Tibial nerve (tissue), 4 donors: ENCODE measurements around the gene KCNQ1. TPM values are rescaled to one million over a fixed set of nuclear protein-coding genes. Genes with fewer than 3 reads are reported as not detected.

Experiments used
- DNase-seq, 2 donors: peaks; one replicate each; pipeline ENCODE4 v3.0.0-alpha.2; 2019; ENCODE audit warnings: low spot score in 2 of 2
- H3K27ac ChIP-seq, 4 donors: fragments of 200-600 bp; sonication (generic) in 3 of 4; one replicate each; pipeline ENCODE4 v1.5.1; 2017 to 2019; ENCODE audit warnings: mild to moderate bottlenecking in 1 of 4
- H3K27me3 ChIP-seq, 2 donors: fragments of 200-600 bp; sonication (generic) in 1 of 2; one replicate each; pipeline versions ENCODE4 v1.5.1 to v1.6.0; 2017 to 2019
- H3K36me3 ChIP-seq, 3 donors: fragments of 200-600 bp; sonication (generic); one replicate each; pipeline ENCODE4 v1.5.1; 2018 to 2019
- H3K4me1 ChIP-seq, 4 donors: fragments of 200-600 bp; sonication (generic) in 3 of 4; one replicate each; pipeline ENCODE4 v1.5.1; 2017 to 2019
- H3K4me3 ChIP-seq, 4 donors: fragments of 200-600 bp; sonication (generic) in 3 of 4; one replicate each; pipeline ENCODE4 v1.5.1; 2017 to 2019; ENCODE audit warnings: mild to moderate bottlenecking in 1 of 4, moderate library complexity in 1 of 4
- H3K9me3 ChIP-seq, 4 donors: fragments of 200-600 bp; sonication (generic) in 3 of 4; one replicate each; pipeline ENCODE4 v1.5.1; 2017 to 2019
- EP300 ChIP-seq, 2 donors: sonication (generic); formaldehyde crosslinking; IDR thresholded peaks; one replicate each; pipeline ENCODE4 v1.6.1; 2017; ENCODE audit warnings: antibody characterized with exemption in 2 of 2, mild to moderate bottlenecking in 1 of 2
- POLR2A ChIP-seq, 2 donors: fragments of 450-650 bp; IDR thresholded peaks; one replicate each; pipeline ENCODE4 v1.6.1; 2017; ENCODE audit warnings: antibody characterized with exemption in 2 of 2, mild to moderate bottlenecking in 2 of 2, moderate library complexity in 2 of 2
- WGBS, 2 donors: methylation state at CpG; one replicate each; pipeline ENCODE4 v1.1.5; 2018; 5-methylcytosine and 5-hydroxymethylcytosine counted together
- total RNA-seq, 4 donors: library from RNA; depleted of rRNA; stranded (reverse); fragments of >200 nt; gene quantifications; one replicate each; pipeline ENCODE4 v1.1.0, GENCODE V29; 2016
- TF ChIP-seq, protein P1 (sequence below), 5 experiments: fragments of 200-600 bp in 3 of 5; fragments of 450-650 bp in 2 of 5; sonication (generic) in 3 of 5; IDR thresholded peaks; one replicate each; pipeline ENCODE4 v1.5.1; 2016 to 2019; ENCODE audit warnings: antibody characterized with exemption in 5 of 5, mild to moderate bottlenecking in 3 of 5, moderate library complexity in 2 of 5

KCNQ1 gene
- total RNA-seq, 4 donors from 2014 or later = 3.5 to 11.4 (median 7.5) TPM

DNA sequence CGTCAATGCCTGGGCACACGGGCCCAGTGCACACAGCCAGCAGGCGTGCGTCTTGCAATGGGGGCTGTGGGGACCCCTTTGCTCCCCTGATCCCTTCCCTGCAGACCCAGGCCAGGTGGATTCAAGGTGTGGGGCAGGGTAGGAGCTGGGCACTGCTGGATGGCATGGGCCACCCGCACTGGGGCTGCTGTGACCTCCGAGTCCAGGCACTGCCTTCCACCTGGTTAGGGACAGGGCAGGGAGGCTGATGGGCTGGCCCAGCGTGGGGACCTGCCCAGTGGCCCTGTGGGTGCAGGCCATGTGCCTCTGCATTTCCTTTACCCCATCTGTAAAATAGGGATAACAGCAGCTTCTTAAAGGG lies 22.9 kb downstream of the KCNQ1 start:
- H3K36me3 ChIP-seq = no peaks in the 10 kb centered on the region
- TF ChIP-seq, protein P1, sequence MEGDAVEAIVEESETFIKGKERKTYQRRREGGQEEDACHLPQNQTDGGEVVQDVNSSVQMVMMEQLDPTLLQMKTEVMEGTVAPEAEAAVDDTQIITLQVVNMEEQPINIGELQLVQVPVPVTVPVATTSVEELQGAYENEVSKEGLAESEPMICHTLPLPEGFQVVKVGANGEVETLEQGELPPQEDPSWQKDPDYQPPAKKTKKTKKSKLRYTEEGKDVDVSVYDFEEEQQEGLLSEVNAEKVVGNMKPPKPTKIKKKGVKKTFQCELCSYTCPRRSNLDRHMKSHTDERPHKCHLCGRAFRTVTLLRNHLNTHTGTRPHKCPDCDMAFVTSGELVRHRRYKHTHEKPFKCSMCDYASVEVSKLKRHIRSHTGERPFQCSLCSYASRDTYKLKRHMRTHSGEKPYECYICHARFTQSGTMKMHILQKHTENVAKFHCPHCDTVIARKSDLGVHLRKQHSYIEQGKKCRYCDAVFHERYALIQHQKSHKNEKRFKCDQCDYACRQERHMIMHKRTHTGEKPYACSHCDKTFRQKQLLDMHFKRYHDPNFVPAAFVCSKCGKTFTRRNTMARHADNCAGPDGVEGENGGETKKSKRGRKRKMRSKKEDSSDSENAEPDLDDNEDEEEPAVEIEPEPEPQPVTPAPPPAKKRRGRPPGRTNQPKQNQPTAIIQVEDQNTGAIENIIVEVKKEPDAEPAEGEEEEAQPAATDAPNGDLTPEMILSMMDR (IDR thresholded peaks at IDR 0.05) = no peak
- no peak for TF ChIP-seq POLR2A (IDR thresholded peaks at IDR 0.05)
- no peaks in the 10 kb centered on the region for H3K9me3 ChIP-seq
- peaks cover 0 to 6% (median 0%) of the 10 kb centered on the region in 4 donors for H3K4me1 ChIP-seq
- no peak for DNase-seq
- no peak overlapping the region for H3K27ac ChIP-seq
- H3K4me3 ChIP-seq = no peak overlapping the region
- H3K27me3 ChIP-seq = peaks cover 0 to 4% of the 10 kb centered on the region in 2 donors
- WGBS, 2 donors = 88 to 100% methylated on average over 1 to 7 of the region's 7 CpGs

DNA sequence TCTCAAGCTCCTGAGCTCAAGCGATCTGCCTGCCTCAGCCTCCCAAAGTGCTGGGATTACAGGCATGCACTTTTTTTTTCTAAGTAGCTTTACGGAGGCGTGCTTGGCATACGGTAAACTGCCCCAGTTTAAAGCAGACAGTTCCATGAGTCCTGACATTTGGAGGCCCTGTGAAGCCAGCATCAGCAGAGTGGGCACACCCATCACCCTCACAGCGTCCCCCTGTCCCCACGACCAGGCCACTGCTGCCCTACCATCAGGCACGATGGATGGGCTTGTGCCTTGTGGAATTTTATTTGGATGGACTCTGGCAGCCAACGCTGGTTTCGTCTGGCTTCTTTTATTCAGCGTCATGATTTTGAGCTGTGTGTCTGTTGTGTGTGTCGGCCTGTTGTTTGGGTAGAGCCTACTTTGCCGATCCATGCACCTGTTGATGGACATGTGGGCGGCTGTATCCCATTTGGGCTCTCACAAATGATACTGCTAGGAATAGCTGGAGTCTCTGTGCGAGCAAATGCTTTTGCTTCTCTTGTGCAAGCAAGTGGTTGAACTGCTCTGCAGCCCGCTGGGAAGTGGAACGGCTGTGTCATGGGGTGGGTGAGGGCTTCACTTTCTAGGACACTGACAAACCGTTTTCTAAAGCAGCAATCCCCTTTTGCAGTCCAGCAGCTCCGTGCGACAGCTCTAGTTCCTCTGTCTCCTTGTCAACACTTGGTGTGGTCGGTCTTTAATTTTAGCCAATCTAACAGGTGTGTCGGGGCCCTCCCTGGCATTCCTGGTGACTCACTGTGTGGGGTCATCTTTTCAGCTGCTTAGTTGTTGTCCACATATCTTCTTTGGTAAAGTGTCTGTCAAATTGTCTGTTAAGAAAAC lies 23.8 kb downstream of the KCNQ1 start:
- 77 to 79% methylated on average over 21 of the region's 21 CpGs for WGBS, 2 donors
- no peak for DNase-seq
- Histone ChIP-seq H3K4me3 (no peak overlapping the region), H3K27me3 (peaks cover 0 to 4% of the 10 kb centered on the region in 2 donors), H3K4me1 (peaks cover 0 to 6% (median 0%) of the 10 kb centered on the region in 4 donors), H3K9me3 (no peaks in the 10 kb centered on the region), H3K36me3 (no peaks in the 10 kb centered on the region), H3K27ac (no peak overlapping the region)
- TF ChIP-seq, protein P1 (IDR thresholded peaks at IDR 0.05) = no peak
- no peak for TF ChIP-seq POLR2A (IDR thresholded peaks at IDR 0.05)
- no peak for TF ChIP-seq EP300 (IDR thresholded peaks at IDR 0.05)

DNA sequence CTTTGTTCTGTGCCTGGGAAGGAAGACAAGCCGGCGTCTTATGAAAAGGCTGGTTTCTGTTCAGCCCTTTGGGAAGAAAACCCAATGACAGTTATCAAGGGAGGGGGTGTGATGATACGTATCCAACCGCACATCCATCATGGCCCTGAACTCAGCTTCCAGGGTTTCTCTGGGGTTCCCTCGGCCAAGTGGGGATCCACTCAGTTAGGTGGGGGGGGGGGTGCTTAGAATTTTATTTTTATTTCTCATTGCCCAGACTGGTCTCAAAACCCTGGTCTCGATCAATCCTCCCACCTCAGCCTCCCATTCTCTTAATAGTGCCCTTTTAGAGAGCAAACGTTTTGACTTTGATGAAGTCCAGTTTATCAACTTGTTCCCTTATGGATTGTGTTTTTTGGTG lies 25.7 kb downstream of the KCNQ1 start:
- DNase-seq = no peak
- 67 to 71% methylated on average over 7 of the region's 7 CpGs for WGBS, 2 donors
- Histone ChIP-seq H3K27ac (no peak overlapping the region), H3K9me3 (no peaks in the 10 kb centered on the region), H3K36me3 (no peaks in the 10 kb centered on the region), H3K4me1 (peaks cover 0 to 6% (median 0%) of the 10 kb centered on the region in 4 donors), H3K4me3 (no peak overlapping the region), H3K27me3 (peaks cover 0 to 4% of the 10 kb centered on the region in 2 donors)
- TF ChIP-seq, protein P1 (IDR thresholded peaks at IDR 0.05) = no peak
- TF ChIP-seq POLR2A (IDR thresholded peaks at IDR 0.05) (no peak), EP300 (IDR thresholded peaks at IDR 0.05) (no peak)

DNA sequence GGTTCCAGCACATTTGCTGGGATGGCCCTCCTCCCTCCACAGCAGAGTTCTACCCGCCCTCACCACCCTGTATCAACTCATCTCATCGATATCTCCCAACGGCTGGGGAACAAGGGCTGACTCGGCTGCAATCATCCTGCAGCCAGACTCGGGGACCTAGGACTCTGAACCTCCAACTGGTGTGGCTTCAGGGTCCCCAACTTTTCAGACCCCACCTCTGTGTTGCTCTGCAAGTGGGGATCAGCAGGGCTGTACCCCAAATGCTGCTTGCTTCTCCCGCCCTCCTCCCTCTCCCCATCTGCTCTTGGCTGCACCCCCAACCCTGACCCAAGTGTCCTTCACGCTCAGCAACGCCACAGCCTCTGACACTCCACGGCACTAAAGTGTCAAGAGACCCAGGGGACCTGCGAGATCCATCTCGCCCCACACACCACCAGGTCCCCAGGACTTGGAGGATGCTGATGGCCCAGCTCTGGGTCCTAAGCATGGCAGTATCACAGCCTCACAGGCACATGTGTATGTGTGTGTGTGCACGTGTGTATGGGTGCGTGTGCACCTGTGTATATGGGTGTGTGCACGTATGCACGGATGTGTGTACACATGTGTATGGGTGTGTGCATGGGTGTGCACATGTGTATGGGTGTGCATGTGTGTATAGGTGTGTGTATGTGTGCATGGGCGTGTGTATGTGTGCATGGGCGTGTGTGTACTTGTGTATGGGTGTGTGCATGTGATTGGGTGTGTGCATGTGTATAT lies 26.4 kb downstream of the KCNQ1 start:
- H3K27me3 ChIP-seq = peaks cover 0 to 4% of the 10 kb centered on the region in 2 donors
- H3K27ac ChIP-seq = no peak overlapping the region
- peaks cover 0 to 6% (median 0%) of the 10 kb centered on the region in 4 donors for H3K4me1 ChIP-seq
- no peaks in the 10 kb centered on the region for H3K9me3 ChIP-seq
- 77 to 84% methylated on average over 17 of the region's 17 CpGs for WGBS, 2 donors
- no peak overlapping the region for H3K4me3 ChIP-seq
- H3K36me3 ChIP-seq = no peaks in the 10 kb centered on the region
- DNase-seq = no peak
- no peak for TF ChIP-seq EP300 (IDR thresholded peaks at IDR 0.05)
- TF ChIP-seq, protein P1 (IDR thresholded peaks at IDR 0.05) = no peak
- no peak for TF ChIP-seq POLR2A (IDR thresholded peaks at IDR 0.05)

DNA sequence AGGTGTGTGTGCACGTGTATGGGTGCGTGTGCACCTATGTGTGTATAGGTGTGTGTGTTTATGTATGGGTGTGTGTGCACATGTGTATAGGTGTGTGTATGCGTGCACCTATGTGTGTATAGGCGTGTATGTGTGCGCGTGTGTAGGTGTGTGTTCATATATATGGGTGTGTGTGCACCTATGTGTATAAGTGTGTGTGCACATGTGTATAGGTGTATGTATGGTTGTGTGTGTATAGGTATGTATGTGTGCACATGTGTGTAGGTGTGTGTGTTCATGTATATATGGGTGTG lies 26.9 kb downstream of the KCNQ1 start:
- Histone ChIP-seq H3K4me3 (no peak overlapping the region), H3K27me3 (peaks cover 0 to 4% of the 10 kb centered on the region in 2 donors), H3K9me3 (no peaks in the 10 kb centered on the region), H3K27ac (no peak overlapping the region), H3K36me3 (no peaks in the 10 kb centered on the region), H3K4me1 (peaks cover 0 to 4% (median 0%) of the 10 kb centered on the region in 4 donors)
- TF ChIP-seq POLR2A (IDR thresholded peaks at IDR 0.05) (no peak), EP300 (IDR thresholded peaks at IDR 0.05) (no peak)
- TF ChIP-seq, protein P1 (IDR thresholded peaks at IDR 0.05) = no peak
- 94 to 95% methylated on average over 6 of the region's 6 CpGs for WGBS, 2 donors
- DNase-seq = no peak
